GM12878 (cell line): ENCODE data around the gene GVQW3. TPM values are rescaled to one million over a fixed set of nuclear protein-coding genes. Genes with fewer than 3 reads are reported as not detected.

Source experiments
- ATAC-seq: fragments of 200-7000 bp; cut with Tn5 transposase; 3 replicates; pipeline ENCODE4 v1.9.1; 2020; ENCODE audit warnings: mild to moderate bottlenecking, moderate library complexity
- BruUV-seq: library from RNA; stranded (reverse); fragments of 400-500 nt; replicated peaks from 2 replicates; lab custom pipeline; 2021; lab: Mats Ljungman, UMichigan
- CTCF ChIA-PET: fragments of 300-600 bp; sonication (Branson Sonifier 250); formaldehyde crosslinking; extraction: SDS; loops from one replicate; lab custom pipeline; 2021; ENCODE audit warnings: inconsistent platforms; lab: Yijun Ruan, JAX
- POLR2A ChIA-PET: fragments of 350-600 bp; formaldehyde crosslinking; extraction: SDS; loops from one replicate; lab custom pipeline; 2021; ENCODE audit warnings: inconsistent platforms; lab: Charles Lee
- RAD21 ChIA-PET: fragments of 300-600 bp; sonication (Branson Sonifier 250); formaldehyde crosslinking; loops from one replicate; lab custom pipeline; 2023; ENCODE audit warnings: antibody characterized with exemption; ENCODE audit not compliant: unreplicated experiment; lab: Charles Lee
- SMC1A ChIA-PET: fragments of 300-600 bp; sonication (Branson Sonifier 250); formaldehyde crosslinking; loops from one replicate; lab custom pipeline; 2023; ENCODE audit not compliant: unreplicated experiment, uncharacterized antibody; lab: Charles Lee
- DNase-seq: peaks from one replicate; pipeline ENCODE4 v3.0.0-alpha.2; 2011; ENCODE audit warnings: low read depth, low spot score
- FAIRE-seq: peaks from 3 replicates; lab custom pipeline; 2011; peaks lifted over from hg19 to GRCh38; lab: Jason Lieb, UNC
- H2AFZ ChIP-seq: 2 replicates; pipeline ENCODE4 v1.6.0; 2011; ENCODE audit warnings: low read depth, low read length, control low read depth; ENCODE audit not compliant: control insufficient read depth
- H3K27ac ChIP-seq: 2 replicates; pipeline ENCODE4 v1.5.1; 2011; ENCODE audit warnings: control low read depth; ENCODE audit not compliant: control insufficient read depth, insufficient read depth
- H3K27me3 ChIP-seq, 2 experiments: replicated peaks in 1 of 2; 2 replicates each; pipeline versions ENCODE4 v1.6.0 to v1.6.1; 2011; ENCODE audit warnings: low read length in 1 of 2; ENCODE audit not compliant: control insufficient read depth in 2 of 2, insufficient read depth in 2 of 2
- H3K36me3 ChIP-seq, 2 experiments: 2 replicates each; pipeline ENCODE4 v1.5.1; 2011; ENCODE audit warnings: low read length in 1 of 2; ENCODE audit not compliant: control insufficient read depth in 2 of 2, insufficient read depth in 2 of 2
- H3K4me1 ChIP-seq: 2 replicates; pipeline ENCODE4 v1.6.1; 2011; ENCODE audit warnings: mild to moderate bottlenecking, low read length, moderate library complexity, mixed read lengths; ENCODE audit not compliant: control insufficient read depth, insufficient read depth
- H3K4me2 ChIP-seq: 2 replicates; pipeline ENCODE4 v1.6.0; 2011; ENCODE audit warnings: control low read depth; ENCODE audit not compliant: control insufficient read depth, insufficient read depth
- H3K4me3 ChIP-seq: fragments of 200-600 bp; sonication (generic); 2 replicates; pipeline ENCODE4 v1.5.1; 2016
- H3K79me2 ChIP-seq: 2 replicates; pipeline ENCODE4 v1.6.0; 2011; ENCODE audit warnings: low read length; ENCODE audit not compliant: control insufficient read depth, insufficient read depth
- H3K9ac ChIP-seq: 2 replicates; pipeline ENCODE4 v1.8.0; 2011; ENCODE audit warnings: low read length, control low read depth, mixed read lengths; ENCODE audit not compliant: control insufficient read depth, insufficient read depth
- H3K9me3 ChIP-seq: replicated peaks from 3 replicates; pipeline ENCODE4 v1.5.1; 2011; ENCODE audit warnings: mild to moderate bottlenecking, low read length; ENCODE audit not compliant: control insufficient read depth, insufficient read depth
- H4K20me1 ChIP-seq: 2 replicates; pipeline ENCODE4 v1.6.0; 2011; ENCODE audit not compliant: control insufficient read depth, insufficient read depth
- ATF2 ChIP-seq: IDR thresholded peaks from 2 replicates; pipeline ENCODE4 v1.6.1; 2012; ENCODE audit warnings: low read length, inconsistent platforms
- GATAD2B ChIP-seq: fragments of 450-650 bp; conservative IDR thresholded peaks from 2 replicates; pipeline ENCODE4 v1.6.1; 2017; ENCODE audit warnings: low read depth, mild to moderate bottlenecking, moderate library complexity
- HDGF ChIP-seq: fragments of 450-650 bp; IDR thresholded peaks from 2 replicates; pipeline ENCODE4 v1.6.1; 2016; ENCODE audit warnings: antibody characterized with exemption
- IRF5 ChIP-seq: fragments of 450-650 bp; IDR thresholded peaks from 2 replicates; pipeline ENCODE4 v1.6.1; 2017; ENCODE audit warnings: borderline replicate concordance
- PBX3 ChIP-seq: IDR thresholded peaks from 2 replicates; pipeline ENCODE4 v1.6.1; 2011; ENCODE audit warnings: mild to moderate bottlenecking, low read depth, low read length, moderate library complexity; ENCODE audit not compliant: insufficient replicate concordance
- RAD21 ChIP-seq: IDR thresholded peaks from 2 replicates; pipeline ENCODE4 v1.6.1; 2011; ENCODE audit warnings: mild to moderate bottlenecking, low read depth, low read length, moderate library complexity; ENCODE audit not compliant: insufficient read depth
- SMARCA5 ChIP-seq: fragments of 450-650 bp; IDR thresholded peaks from 2 replicates; pipeline ENCODE4 v1.6.1; 2017; ENCODE audit warnings: mild to moderate bottlenecking
- TCF7 ChIP-seq: IDR thresholded peaks from 2 replicates; pipeline ENCODE4 v1.6.1; 2014; ENCODE audit warnings: antibody characterized with exemption, borderline replicate concordance
- in situ Hi-C: fragments of 300-500 bp; cut with MboI; formaldehyde crosslinking; loops from 9 replicates; pipeline ENCODE4 v1.14.3; 2018; ENCODE audit warnings: mixed read lengths
- intact Hi-C: fragments of 100-400 bp; cut with micrococcal nuclease; formaldehyde crosslinking; loops from one replicate; pipeline ENCODE4 v1.14.2; 2022; ENCODE audit not compliant: unreplicated experiment
- polyA plus RNA-seq, 11 experiments: library from polyadenylated mRNA; depleted of rRNA in 4 of 11; unstranded in 6 of 11; stranded (reverse) in 5 of 11; fragments of >200 nt; fragmentation: Nextera tagmentation in 4 of 11; fragmentation: Illumina TruSeq in 1 of 11; extraction: Ambion mirVana in 4 of 11; extraction: Trizol in 1 of 11; gene quantifications; 1 replicate in 1 of 11; 2 replicates in 10 of 11; pipeline versions ENCODE4 v1.2.1 to v1.2.3, GENCODE V29; 2011 to 2016; ENCODE audit warnings: inconsistent platforms in 2 of 11, missing spikeins in 2 of 11, low read depth in 1 of 11
- total RNA-seq, 4 experiments: library from RNA; depleted of rRNA in 3 of 4; stranded (reverse); fragments of >200 nt in 3 of 4; fragmentation: Illumina TruSeq in 1 of 4; extraction: Trizol in 1 of 4; gene quantifications; 2 replicates each; pipeline versions ENCODE4 v1.2.1 to v1.2.3, GENCODE V29; 2013 to 2021
- TF ChIP-seq, protein P1 (sequence below): fragments of 450-650 bp; IDR thresholded peaks from 2 replicates; pipeline ENCODE4 v1.6.1; 2016; ENCODE audit warnings: mild to moderate bottlenecking, moderate library complexity, borderline replicate concordance
- TF ChIP-seq, protein P2 (sequence below): IDR thresholded peaks from 2 replicates; pipeline ENCODE4 v1.6.1; 2012; ENCODE audit warnings: low read depth, low read length, improper control_type of control experiment

The GVQW3 gene
- total and polyA plus RNA-seq, 10 of the 15 experiments (the other 5 are each of a cell fraction or from before 2014, with no cell fraction given), result 0.13 to 3.3 (median 1.7) TPM

GRCh38 chr11:76392870-76393269, 11.7 kb downstream of the GVQW3 start (continued):
- TF ChIP-seq, protein P1, sequence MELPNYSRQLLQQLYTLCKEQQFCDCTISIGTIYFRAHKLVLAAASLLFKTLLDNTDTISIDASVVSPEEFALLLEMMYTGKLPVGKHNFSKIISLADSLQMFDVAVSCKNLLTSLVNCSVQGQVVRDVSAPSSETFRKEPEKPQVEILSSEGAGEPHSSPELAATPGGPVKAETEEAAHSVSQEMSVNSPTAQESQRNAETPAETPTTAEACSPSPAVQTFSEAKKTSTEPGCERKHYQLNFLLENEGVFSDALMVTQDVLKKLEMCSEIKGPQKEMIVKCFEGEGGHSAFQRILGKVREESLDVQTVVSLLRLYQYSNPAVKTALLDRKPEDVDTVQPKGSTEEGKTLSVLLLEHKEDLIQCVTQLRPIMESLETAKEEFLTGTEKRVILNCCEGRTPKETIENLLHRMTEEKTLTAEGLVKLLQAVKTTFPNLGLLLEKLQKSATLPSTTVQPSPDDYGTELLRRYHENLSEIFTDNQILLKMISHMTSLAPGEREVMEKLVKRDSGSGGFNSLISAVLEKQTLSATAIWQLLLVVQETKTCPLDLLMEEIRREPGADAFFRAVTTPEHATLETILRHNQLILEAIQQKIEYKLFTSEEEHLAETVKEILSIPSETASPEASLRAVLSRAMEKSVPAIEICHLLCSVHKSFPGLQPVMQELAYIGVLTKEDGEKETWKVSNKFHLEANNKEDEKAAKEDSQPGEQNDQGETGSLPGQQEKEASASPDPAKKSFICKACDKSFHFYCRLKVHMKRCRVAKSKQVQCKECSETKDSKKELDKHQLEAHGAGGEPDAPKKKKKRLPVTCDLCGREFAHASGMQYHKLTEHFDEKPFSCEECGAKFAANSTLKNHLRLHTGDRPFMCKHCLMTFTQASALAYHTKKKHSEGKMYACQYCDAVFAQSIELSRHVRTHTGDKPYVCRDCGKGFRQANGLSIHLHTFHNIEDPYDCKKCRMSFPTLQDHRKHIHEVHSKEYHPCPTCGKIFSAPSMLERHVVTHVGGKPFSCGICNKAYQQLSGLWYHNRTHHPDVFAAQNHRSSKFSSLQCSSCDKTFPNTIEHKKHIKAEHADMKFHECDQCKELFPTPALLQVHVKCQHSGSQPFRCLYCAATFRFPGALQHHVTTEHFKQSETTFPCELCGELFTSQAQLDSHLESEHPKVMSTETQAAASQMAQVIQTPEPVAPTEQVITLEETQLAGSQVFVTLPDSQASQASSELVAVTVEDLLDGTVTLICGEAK, result no peak
- TF ChIP-seq HDGF (no peak), SMARCA5 (no peak), TCF7 (no peak), RAD21 (no peak), PBX3 (no peak)
- TF ChIP-seq, protein P2, sequence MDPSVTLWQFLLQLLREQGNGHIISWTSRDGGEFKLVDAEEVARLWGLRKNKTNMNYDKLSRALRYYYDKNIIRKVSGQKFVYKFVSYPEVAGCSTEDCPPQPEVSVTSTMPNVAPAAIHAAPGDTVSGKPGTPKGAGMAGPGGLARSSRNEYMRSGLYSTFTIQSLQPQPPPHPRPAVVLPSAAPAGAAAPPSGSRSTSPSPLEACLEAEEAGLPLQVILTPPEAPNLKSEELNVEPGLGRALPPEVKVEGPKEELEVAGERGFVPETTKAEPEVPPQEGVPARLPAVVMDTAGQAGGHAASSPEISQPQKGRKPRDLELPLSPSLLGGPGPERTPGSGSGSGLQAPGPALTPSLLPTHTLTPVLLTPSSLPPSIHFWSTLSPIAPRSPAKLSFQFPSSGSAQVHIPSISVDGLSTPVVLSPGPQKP, result no peak

DNA sequence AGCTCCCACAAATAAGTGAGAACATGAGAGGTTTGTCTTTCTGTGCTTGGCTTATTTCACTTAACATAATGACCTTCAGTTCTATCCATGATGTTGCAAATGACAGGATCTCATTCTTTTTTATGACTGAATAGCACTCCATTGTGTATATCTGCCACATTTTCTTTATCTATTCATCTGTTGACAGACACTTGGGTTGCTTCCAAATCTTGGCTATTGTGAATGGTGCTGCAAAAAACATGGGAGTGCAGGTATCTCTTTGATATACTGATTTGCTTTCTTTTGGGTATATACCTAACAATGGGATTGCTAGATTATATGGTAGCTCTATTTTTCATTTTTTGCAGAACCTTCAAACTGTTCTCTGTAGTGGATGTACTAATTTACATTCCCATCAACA, 13.3 kb downstream of the GVQW3 start:
- no peak overlapping the region for H3K27ac ChIP-seq
- no peak overlapping the region for H3K9ac ChIP-seq
- no peak overlapping the region for H3K4me2 ChIP-seq
- H3K9me3 ChIP-seq, result no peaks in the 10 kb centered on the region
- BruUV-seq, result no TSS peak
- no peak for ATAC-seq
- H3K27me3 ChIP-seq, result no peaks in the 10 kb centered on the region
- DNase-seq, result no peak
- POLR2A ChIA-PET, result no interaction called here
- RAD21 ChIA-PET, result no interaction called here
- H3K4me1 ChIP-seq, result no peaks in the 10 kb centered on the region
- in situ Hi-C loops (no loop called here), intact Hi-C loops (no loop called here)
- no peaks in the 10 kb centered on the region for H3K79me2 ChIP-seq
- CTCF ChIA-PET, result interaction anchor here (1.3 kb wide), 1 partner anchor 11 kb away, joined by 4 read pairs; no protein-coding TSS in a partner anchor
- H2AFZ ChIP-seq, result no peak overlapping the region
- H3K4me3 ChIP-seq, result no peak overlapping the region
- no peaks in the 10 kb centered on the region for H3K36me3 ChIP-seq
- no peaks in the 10 kb centered on the region for H4K20me1 ChIP-seq
- SMC1A ChIA-PET, result no interaction called here
- FAIRE-seq, result no peak
- TF ChIP-seq IRF5, result no peak
- no peak for TF ChIP-seq GATAD2B
- TF ChIP-seq ATF2, result no peak
